ENCODE results near the gene ARHGEF37.

DNA sequence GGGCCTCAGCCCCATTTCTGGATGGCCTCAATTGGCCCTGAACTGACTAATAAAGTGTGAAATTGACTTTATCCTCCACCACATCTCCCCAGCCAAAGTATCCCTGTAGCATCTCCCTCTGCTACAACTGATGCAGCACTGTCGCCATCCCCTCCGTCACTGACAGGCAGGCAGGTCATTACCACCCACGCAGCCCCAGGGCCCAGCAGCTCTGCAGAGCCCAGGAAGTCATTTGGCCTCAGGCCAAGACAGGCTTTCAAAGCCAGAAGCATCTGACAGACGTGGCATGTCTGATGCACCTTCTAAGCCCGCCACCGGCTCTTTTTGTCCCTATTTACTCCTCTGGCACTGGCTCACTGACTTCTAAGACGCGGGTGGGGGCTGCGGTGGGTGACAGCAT lies 65.3 kb downstream of the ARHGEF37 start:
- TF ChIP-seq, protein P1, sequence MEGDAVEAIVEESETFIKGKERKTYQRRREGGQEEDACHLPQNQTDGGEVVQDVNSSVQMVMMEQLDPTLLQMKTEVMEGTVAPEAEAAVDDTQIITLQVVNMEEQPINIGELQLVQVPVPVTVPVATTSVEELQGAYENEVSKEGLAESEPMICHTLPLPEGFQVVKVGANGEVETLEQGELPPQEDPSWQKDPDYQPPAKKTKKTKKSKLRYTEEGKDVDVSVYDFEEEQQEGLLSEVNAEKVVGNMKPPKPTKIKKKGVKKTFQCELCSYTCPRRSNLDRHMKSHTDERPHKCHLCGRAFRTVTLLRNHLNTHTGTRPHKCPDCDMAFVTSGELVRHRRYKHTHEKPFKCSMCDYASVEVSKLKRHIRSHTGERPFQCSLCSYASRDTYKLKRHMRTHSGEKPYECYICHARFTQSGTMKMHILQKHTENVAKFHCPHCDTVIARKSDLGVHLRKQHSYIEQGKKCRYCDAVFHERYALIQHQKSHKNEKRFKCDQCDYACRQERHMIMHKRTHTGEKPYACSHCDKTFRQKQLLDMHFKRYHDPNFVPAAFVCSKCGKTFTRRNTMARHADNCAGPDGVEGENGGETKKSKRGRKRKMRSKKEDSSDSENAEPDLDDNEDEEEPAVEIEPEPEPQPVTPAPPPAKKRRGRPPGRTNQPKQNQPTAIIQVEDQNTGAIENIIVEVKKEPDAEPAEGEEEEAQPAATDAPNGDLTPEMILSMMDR (IDR thresholded peaks at IDR 0.05; ENCODE audit: borderline replicate concordance, extremely low read depth, low read length, poor library complexity, severe bottlenecking) = no peak
- no peak for TF ChIP-seq EZH2 (IDR thresholded peaks at IDR 0.05; ENCODE audit: borderline replicate concordance, low read depth, low read length, severe bottlenecking)

Data from DND-41 (cell line).